BE2C (cell line): ENCODE measurements around the gene TEPSIN.

Source experiments
- DNase-seq: peaks from one replicate; pipeline ENCODE4 v3.0.0-alpha.2; 2020
- H3K27me3 ChIP-seq: fragments of 250-450 bp; sonication (Bioruptor Pico); 2 replicates; pipeline ENCODE4 v1.5.1; 2020; ENCODE audit warnings: mild to moderate bottlenecking
- H3K36me3 ChIP-seq: fragments of 250-450 bp; sonication (Bioruptor Pico); 2 replicates; pipeline ENCODE4 v1.5.1; 2020; ENCODE audit warnings: mild to moderate bottlenecking
- H3K4me1 ChIP-seq: fragments of 250-450 bp; sonication (Bioruptor Pico); 2 replicates; pipeline ENCODE4 v1.5.1; 2020
- H3K4me3 ChIP-seq: 2 replicates; pipeline ENCODE4 v1.5.1; 2011; ENCODE audit warnings: low read depth, low read length
- H3K9me3 ChIP-seq: fragments of 250-450 bp; sonication (Bioruptor Pico); 2 replicates; pipeline ENCODE4 v1.5.1; 2020
- CTCF ChIP-seq: IDR thresholded peaks from 2 replicates; pipeline ENCODE4 v1.5.1; 2012; ENCODE audit warnings: mild to moderate bottlenecking, low read depth, low read length

Gene TEPSIN

DNA sequence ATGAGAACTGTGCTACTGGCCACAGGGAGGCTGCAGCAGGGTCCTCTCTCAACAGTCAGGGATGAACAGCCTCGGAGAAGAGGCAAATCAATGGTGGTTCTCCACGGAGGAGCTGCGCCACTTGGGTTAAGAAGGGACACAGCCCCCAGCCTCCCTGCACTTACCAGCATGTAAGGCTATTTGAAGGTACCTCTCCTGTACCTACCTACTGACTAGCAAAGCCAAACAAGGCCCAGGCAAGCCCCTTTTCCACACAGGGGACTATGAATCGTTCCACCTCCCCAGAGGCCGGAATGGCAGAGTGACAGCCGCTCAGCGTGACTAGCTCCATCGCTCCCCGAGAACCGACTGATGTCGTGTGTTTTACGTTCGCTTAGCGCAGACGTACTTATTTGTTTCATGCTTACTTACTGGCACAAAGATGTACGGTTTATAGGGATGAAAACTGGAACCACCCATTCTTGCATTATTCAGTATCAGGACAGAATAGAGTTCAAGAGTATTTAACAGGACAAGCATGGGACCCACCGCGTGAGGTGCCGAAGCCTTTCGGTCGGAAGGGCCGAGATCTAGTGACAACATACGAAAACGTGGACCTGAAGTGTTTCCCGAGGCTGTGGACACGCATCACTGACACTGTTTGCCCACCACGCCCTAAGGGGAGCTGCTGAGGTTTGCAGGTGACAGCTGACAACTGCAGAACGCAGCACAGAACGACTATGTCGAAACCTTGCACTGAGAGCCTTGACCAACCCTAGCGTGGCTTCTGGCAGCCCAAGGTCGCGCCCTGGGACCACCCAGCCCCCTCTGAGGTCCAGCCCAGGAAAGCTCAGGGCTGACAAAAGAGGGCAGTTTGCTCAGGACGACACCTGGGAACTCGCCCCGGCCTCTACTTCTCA, 1.0 kb downstream of the TEPSIN start:
- H3K36me3 ChIP-seq, result peaks cover 13% of the 10 kb centered on the region
- no peak for TF ChIP-seq CTCF
- H3K27me3 ChIP-seq, result no peaks in the 10 kb centered on the region
- H3K4me3 ChIP-seq, result peak overlapping the region; percentile 86
- H3K9me3 ChIP-seq, result no peaks in the 10 kb centered on the region
- no peak for DNase-seq
- H3K4me1 ChIP-seq, result peaks cover 2% of the 10 kb centered on the region; the same call in 1 of the 2 replicates

DNA sequence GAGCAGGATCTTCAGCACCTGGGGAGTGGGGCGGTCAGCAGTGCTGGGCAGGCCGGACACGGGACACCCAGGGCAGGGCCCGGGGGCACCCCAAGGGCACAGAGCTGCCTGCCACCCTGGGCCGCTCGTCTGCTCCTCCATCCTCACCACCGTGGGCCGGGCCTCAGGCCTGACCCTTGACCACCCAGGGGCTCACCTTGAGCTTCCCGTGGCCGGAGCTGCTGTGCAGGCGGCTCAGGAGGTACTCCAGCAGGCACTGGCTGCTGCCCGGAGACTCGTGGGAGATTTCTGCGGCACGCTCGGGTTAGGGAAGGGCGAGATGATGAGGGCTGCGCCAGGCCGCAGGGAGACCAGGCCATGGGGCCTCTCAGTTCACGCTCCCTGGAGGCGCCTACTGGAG, 2.1 kb downstream of the TEPSIN start:
- H3K36me3 ChIP-seq, result peaks cover 10% of the 10 kb centered on the region
- TF ChIP-seq CTCF, result no peak
- H3K27me3 ChIP-seq, result no peaks in the 10 kb centered on the region
- no peaks in the 10 kb centered on the region for H3K4me1 ChIP-seq
- no peaks in the 10 kb centered on the region for H3K9me3 ChIP-seq
- H3K4me3 ChIP-seq, result no peak overlapping the region
- DNase-seq, result no peak

DNA sequence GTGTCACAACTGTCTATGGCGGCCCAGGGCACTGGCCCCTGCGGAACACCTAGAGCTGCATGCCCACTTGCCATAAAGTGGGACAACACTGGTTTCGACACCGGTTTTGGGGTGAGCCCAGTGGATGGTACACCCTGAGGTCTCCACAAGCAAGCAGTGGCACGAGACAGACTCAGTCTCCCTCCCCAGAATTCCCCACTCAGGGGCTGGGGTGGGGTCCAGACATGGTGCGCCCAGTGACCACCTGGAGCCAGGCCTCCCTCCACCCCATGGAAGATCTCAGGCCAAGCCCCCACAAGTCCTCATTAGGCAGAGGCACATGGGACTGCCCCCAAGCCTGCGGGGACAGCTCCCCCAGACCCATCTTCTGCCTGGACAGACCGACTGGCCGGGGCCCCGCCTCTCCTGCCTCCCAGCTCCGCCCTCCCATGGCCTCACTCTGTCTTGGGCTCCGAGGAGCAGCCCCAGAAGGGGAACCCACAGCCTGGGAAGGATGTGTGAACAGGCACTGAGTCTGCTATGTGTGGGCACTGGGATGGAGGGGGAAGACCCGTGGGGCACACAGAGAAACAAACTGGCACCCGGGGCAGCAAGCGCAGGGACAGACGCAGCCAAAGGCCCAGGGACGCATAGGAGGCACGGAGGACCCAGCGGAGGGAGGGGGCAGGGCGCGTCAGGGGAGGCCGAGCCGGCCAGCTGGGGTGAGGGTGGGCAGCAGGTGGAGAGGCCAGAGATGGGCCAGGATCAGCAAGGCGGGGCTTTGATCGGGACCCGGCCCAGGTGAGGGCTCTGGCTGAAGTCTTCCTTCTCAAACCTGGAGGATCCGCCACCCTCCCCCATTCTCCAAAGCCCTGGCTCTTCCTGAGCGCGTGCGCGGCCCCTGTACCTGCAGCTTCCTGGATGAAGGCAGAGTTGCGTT, 2.8 kb downstream of the TEPSIN start:
- H3K27me3 ChIP-seq, result no peaks in the 10 kb centered on the region
- H3K9me3 ChIP-seq, result no peaks in the 10 kb centered on the region
- DNase-seq, result no peak
- TF ChIP-seq CTCF, result no peak
- H3K4me3 ChIP-seq, result no peak overlapping the region
- H3K36me3 ChIP-seq, result peaks cover 5% of the 10 kb centered on the region
- H3K4me1 ChIP-seq, result no peaks in the 10 kb centered on the region

- no peak for DNase-seq
- H3K4me1 ChIP-seq, result no peaks in the 10 kb centered on the region
- H3K4me3 ChIP-seq, result no peak overlapping the region
- H3K27me3 ChIP-seq, result no peaks in the 10 kb centered on the region
- no peak for TF ChIP-seq CTCF
- H3K36me3 ChIP-seq, result no peaks in the 10 kb centered on the region; the same call in 1 of the 2 replicates
- H3K9me3 ChIP-seq, result no peaks in the 10 kb centered on the region
Measured at GRCh38 chr17:81234940-81235821, 3.7 kb downstream of the TEPSIN start.

- Histone ChIP-seq H3K27me3 (no peaks in the 10 kb centered on the region), H3K4me3 (no peak overlapping the region), H3K9me3 (no peaks in the 10 kb centered on the region), H3K4me1 (no peaks in the 10 kb centered on the region), H3K36me3 (no peaks in the 10 kb centered on the region; the same call in 1 of the 2 replicates)
- DNase-seq, result no peak
- TF ChIP-seq CTCF, result no peak
Measured at GRCh38 chr17:81234506-81234855, 4.4 kb downstream of the TEPSIN start.
